Mesendoderm (in vitro differentiated cells): Measurements from ENCODE around the gene ASTN2.

Source experiments
- DNase-seq: peaks from one replicate; pipeline ENCODE4 v3.0.0; 2013
- H2AK5ac ChIP-seq: 2 replicates; pipeline ENCODE4 v1.6.1; 2013; ENCODE audit warnings: low read length, inconsistent platforms
- H2BK120ac ChIP-seq: 2 replicates; pipeline ENCODE4 v1.6.1; 2013; ENCODE audit warnings: low read depth, mild to moderate bottlenecking, low read length, moderate library complexity, mixed read lengths
- H2BK15ac ChIP-seq: replicated peaks from 2 replicates; pipeline ENCODE4 v1.6.1; 2013; ENCODE audit warnings: low read depth, mild to moderate bottlenecking, moderate library complexity
- H2BK5ac ChIP-seq: 2 replicates; pipeline ENCODE4 v1.6.1; 2013; ENCODE audit warnings: low read length, inconsistent platforms
- H3K18ac ChIP-seq: 2 replicates; pipeline ENCODE4 v1.6.1; 2013; ENCODE audit warnings: mild to moderate bottlenecking, low read length, mixed read lengths
- H3K23ac ChIP-seq: one replicate; pipeline ENCODE4 v1.6.1; 2013; ENCODE audit warnings: low read length
- H3K27ac ChIP-seq: 2 replicates; pipeline ENCODE4 v1.5.1; 2013; ENCODE audit warnings: low read depth, mild to moderate bottlenecking, inconsistent platforms, low read length, moderate library complexity
- H3K27me3 ChIP-seq: 2 replicates; pipeline ENCODE4 v1.6.1; 2013; ENCODE audit warnings: low read length, control low read depth, mild to moderate bottlenecking, inconsistent platforms; ENCODE audit not compliant: insufficient read depth, poor library complexity
- H3K36me3 ChIP-seq: 2 replicates; pipeline ENCODE4 v1.6.1; 2013; ENCODE audit warnings: low read length, inconsistent platforms; ENCODE audit not compliant: control insufficient read depth, insufficient read depth
- H3K4ac ChIP-seq: one replicate; pipeline ENCODE4 v1.6.1; 2013; ENCODE audit warnings: low read depth, mild to moderate bottlenecking, low read length, moderate library complexity
- H3K4me1 ChIP-seq: 2 replicates; pipeline ENCODE4 v1.6.1; 2013; ENCODE audit warnings: low read depth, low read length, inconsistent platforms; ENCODE audit not compliant: control insufficient read depth
- H3K4me2 ChIP-seq: 2 replicates; pipeline ENCODE4 v1.6.1; 2013; ENCODE audit warnings: low read length
- H3K4me3 ChIP-seq: 2 replicates; pipeline ENCODE4 v1.5.1; 2013; ENCODE audit warnings: mild to moderate bottlenecking, low read length
- H3K56ac ChIP-seq: one replicate; pipeline ENCODE4 v1.6.1; 2013; ENCODE audit warnings: low read length
- H3K79me1 ChIP-seq: 2 replicates; pipeline ENCODE4 v1.6.1; 2013; ENCODE audit warnings: low read length, inconsistent platforms
- H3K79me2 ChIP-seq: 2 replicates; pipeline ENCODE4 v1.6.1; 2013; ENCODE audit warnings: mild to moderate bottlenecking, low read length; ENCODE audit not compliant: control insufficient read depth, insufficient read depth
- H3K9ac ChIP-seq: 2 replicates; pipeline ENCODE4 v1.6.1; 2013; ENCODE audit warnings: low read length, inconsistent platforms
- H4K5ac ChIP-seq: one replicate; pipeline ENCODE4 v1.6.1; 2013; ENCODE audit warnings: low read length
- H4K8ac ChIP-seq: one replicate; pipeline ENCODE4 v1.6.1; 2013; ENCODE audit warnings: low read depth, mild to moderate bottlenecking, control low read depth, low read length, moderate library complexity
- WGBS: extraction: QIAGEN DNeasy Blood & Tissue Kit; methylation state at CpG from one replicate; pipeline ENCODE4 v1.1.7; 2013; ENCODE audit warnings: low lambda C conversion rate, missing lambda C conversion rate; ENCODE audit not compliant: insufficient coverage; ENCODE audit errors: extremely low coverage; 5-methylcytosine and 5-hydroxymethylcytosine counted together

ASTN2 gene

DNA sequence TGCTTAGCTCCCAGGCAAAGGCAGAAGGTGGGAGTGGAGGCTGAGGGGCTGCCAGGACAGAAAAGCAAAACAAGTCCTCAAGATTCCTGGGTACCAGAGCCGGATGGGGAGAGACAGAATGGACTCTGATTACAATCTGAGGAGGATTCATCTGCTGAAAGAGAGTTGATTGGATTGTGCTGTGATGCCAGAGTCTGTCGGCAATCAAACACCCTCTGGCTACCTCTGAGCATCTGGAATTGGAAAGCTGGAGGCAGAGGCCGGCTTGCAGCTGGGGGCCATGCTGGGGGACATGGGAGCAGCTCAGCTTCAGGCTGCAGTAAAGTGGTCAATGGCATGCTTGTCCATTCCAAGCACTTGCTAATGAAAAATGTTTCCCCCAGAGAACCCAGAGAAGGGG lies 59.3 kb downstream of the ASTN2 start:
- Histone ChIP-seq H2BK15ac (no peak overlapping the region), H4K8ac (no peak overlapping the region), H3K9ac (no peak overlapping the region), H3K4ac (no peak overlapping the region), H3K79me2 (no peaks in the 10 kb centered on the region), H3K36me3 (no peaks in the 10 kb centered on the region), H2BK5ac (no peak overlapping the region), H3K4me2 (no peak overlapping the region), H3K79me1 (no peaks in the 10 kb centered on the region), H4K5ac (no peak overlapping the region), H3K56ac (no peak overlapping the region), H3K4me3 (no peak overlapping the region), H2AK5ac (no peak overlapping the region), H3K18ac (no peak overlapping the region), H3K23ac (no peak overlapping the region), H3K27me3 (no peaks in the 10 kb centered on the region), H3K27ac (no peak overlapping the region), H2BK120ac (no peak overlapping the region), H3K4me1 (no peaks in the 10 kb centered on the region)
- no peak for DNase-seq
- no CpG with 5 or more reads among the region's 3 CpGs for WGBS

DNA sequence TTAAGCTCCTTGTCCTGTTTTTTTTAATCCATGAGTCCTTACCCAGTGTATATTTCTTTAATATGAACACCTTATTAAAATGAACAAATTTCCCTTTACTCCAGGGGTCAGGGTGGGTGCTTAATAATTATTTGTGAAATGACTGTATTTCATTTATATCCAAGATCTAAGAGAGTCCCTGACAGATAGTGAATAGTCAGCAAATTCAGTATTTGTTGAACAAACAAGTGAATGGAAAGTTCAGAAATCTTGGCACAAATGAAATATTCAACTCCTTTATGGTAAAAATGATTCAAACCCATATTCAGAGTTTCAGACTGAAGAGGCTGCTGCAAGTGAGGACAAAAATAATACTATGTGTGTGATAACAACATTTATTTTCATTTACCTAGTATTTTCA lies 59.9 kb downstream of the ASTN2 start:
- Histone ChIP-seq H2BK5ac (no peak overlapping the region), H4K8ac (no peak overlapping the region), H3K4me2 (no peak overlapping the region), H3K79me1 (no peaks in the 10 kb centered on the region), H3K4me3 (no peak overlapping the region), H3K9ac (no peak overlapping the region), H3K27me3 (no peaks in the 10 kb centered on the region), H2BK15ac (no peak overlapping the region), H3K27ac (no peak overlapping the region), H2AK5ac (no peak overlapping the region), H3K36me3 (no peaks in the 10 kb centered on the region), H3K56ac (no peak overlapping the region), H3K4ac (no peak overlapping the region), H3K4me1 (no peaks in the 10 kb centered on the region), H3K18ac (no peak overlapping the region), H2BK120ac (no peak overlapping the region), H3K23ac (no peak overlapping the region), H4K5ac (no peak overlapping the region), H3K79me2 (no peaks in the 10 kb centered on the region)
- no peak for DNase-seq

GRCh38 chr9:117354244-117354847 lies 60.5 kb downstream of the ASTN2 start:
- Histone ChIP-seq H3K36me3 (no peaks in the 10 kb centered on the region), H3K23ac (no peak overlapping the region), H2BK15ac (no peak overlapping the region), H3K4me1 (no peaks in the 10 kb centered on the region), H3K4ac (no peak overlapping the region), H3K4me2 (no peak overlapping the region), H4K5ac (no peak overlapping the region), H3K4me3 (no peak overlapping the region), H3K79me1 (no peaks in the 10 kb centered on the region), H4K8ac (no peak overlapping the region), H3K79me2 (no peaks in the 10 kb centered on the region), H2BK5ac (no peak overlapping the region), H3K56ac (no peak overlapping the region), H3K27ac (no peak overlapping the region), H2BK120ac (no peak overlapping the region), H3K27me3 (no peaks in the 10 kb centered on the region), H3K9ac (no peak overlapping the region), H2AK5ac (no peak overlapping the region), H3K18ac (no peak overlapping the region)
- DNase-seq = peak; percentile 37
- WGBS = no CpG with 5 or more reads among the region's 1 CpG

DNA sequence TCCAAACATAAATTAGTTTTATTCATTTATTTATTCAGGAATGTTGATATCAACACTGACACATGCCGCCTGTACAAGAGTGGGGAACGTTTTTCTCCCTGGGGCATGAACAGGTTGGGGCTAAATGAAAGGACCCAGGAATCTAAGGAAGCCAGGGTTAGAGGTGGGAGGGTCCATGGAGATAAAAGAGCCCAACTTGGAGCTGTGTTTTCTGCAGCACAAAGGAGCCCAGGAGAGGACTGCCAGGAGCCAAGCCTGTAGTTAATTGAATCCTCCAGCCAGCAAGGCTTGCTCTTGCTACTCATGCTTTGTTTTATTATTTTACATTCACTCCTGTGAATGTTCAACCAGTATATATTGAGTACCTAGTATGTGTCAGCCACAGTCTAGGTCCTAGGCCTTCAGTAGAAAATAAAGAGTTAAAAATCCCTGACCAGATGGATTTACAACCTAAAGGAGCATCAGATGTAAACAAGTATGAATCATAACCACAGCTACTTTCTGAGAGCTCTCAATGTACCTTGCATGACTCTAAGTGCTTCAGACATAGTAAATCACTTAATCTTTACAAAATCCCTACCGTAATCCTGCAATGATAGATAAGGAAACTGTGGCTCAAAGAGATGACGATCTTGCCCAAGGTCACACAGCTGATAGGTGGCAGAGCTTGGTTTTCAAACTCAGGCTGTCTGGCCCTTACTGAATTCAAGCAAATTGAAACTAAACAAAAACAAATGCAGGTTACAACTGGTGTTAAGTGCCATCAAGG lies 69.8 kb downstream of the ASTN2 start:
- Histone ChIP-seq H3K4me2 (no peak overlapping the region), H2BK120ac (no peak overlapping the region), H2BK15ac (no peak overlapping the region), H3K56ac (no peak overlapping the region), H3K4me1 (peaks cover 4% of the 10 kb centered on the region), H3K27ac (no peak overlapping the region), H2BK5ac (no peak overlapping the region), H3K79me1 (no peaks in the 10 kb centered on the region), H3K18ac (no peak overlapping the region), H3K4ac (no peak overlapping the region), H3K27me3 (no peaks in the 10 kb centered on the region), H4K8ac (no peak overlapping the region), H3K79me2 (no peaks in the 10 kb centered on the region), H3K36me3 (no peaks in the 10 kb centered on the region), H3K23ac (no peak overlapping the region), H3K9ac (no peak overlapping the region), H4K5ac (no peak overlapping the region), H3K4me3 (no peak overlapping the region), H2AK5ac (no peak overlapping the region)
- WGBS = no CpG with 5 or more reads among the region's 4 CpGs
- DNase-seq = peak; percentile 41

- Histone ChIP-seq H4K5ac (no peak overlapping the region), H3K27ac (no peak overlapping the region), H2BK5ac (no peak overlapping the region), H2AK5ac (no peak overlapping the region), H3K56ac (no peak overlapping the region), H2BK120ac (no peak overlapping the region), H3K4me3 (no peak overlapping the region), H3K18ac (no peak overlapping the region), H3K4ac (no peak overlapping the region), H4K8ac (no peak overlapping the region), H3K4me1 (peaks cover 4% of the 10 kb centered on the region), H3K9ac (no peak overlapping the region), H3K27me3 (no peaks in the 10 kb centered on the region), H3K36me3 (no peaks in the 10 kb centered on the region), H3K79me2 (no peaks in the 10 kb centered on the region), H2BK15ac (no peak overlapping the region), H3K79me1 (no peaks in the 10 kb centered on the region), H3K23ac (no peak overlapping the region), H3K4me2 (no peak overlapping the region)
- WGBS = no CpG with 5 or more reads among the region's 1 CpG
- no peak for DNase-seq
These were observed 71.4 kb downstream of the ASTN2 start for GRCh38 chr9:117343427-117343826.

GRCh38 chr9:117341151-117341550 lies 73.7 kb downstream of the ASTN2 start:
- Histone ChIP-seq H2BK120ac (no peak overlapping the region), H3K4me2 (no peak overlapping the region), H4K8ac (no peak overlapping the region), H4K5ac (no peak overlapping the region), H3K27ac (no peak overlapping the region), H3K79me1 (no peaks in the 10 kb centered on the region), H3K79me2 (no peaks in the 10 kb centered on the region), H3K23ac (no peak overlapping the region), H3K18ac (no peak overlapping the region), H2AK5ac (no peak overlapping the region), H2BK15ac (no peak overlapping the region), H3K56ac (no peak overlapping the region), H3K4me1 (peaks cover 4% of the 10 kb centered on the region), H3K36me3 (no peaks in the 10 kb centered on the region), H3K4me3 (no peak overlapping the region), H3K4ac (no peak overlapping the region), H2BK5ac (no peak overlapping the region), H3K27me3 (no peaks in the 10 kb centered on the region), H3K9ac (no peak overlapping the region)
- no CpG with 5 or more reads among the region's 2 CpGs for WGBS
- DNase-seq = no peak
